ENCODE measurements around the gene C2CD2L. TPM values are rescaled to one million over a fixed set of nuclear protein-coding genes. Genes with fewer than 3 reads are reported as not detected.

C2CD2L gene
- total and polyA plus RNA-seq, 2 of the 4 experiments (the other 2 are of a cell fraction): 2.2 to 8.7 TPM

GRCh38 chr11:119062779-119063178, 44.4 kb upstream of the C2CD2L start:
- in situ Hi-C loops (cut with MboI; ENCODE audit: low sequenced_read_pairs): no loop called here
- Histone ChIP-seq H3K27ac (ENCODE audit: insufficient read depth, low read length) (no peak overlapping the region), H3K23ac (ENCODE audit: low read depth, low read length) (0 out of 2 replicates have a peak overlapping the region, but pooled peaks have one; percentile 41), H3K36me3 (ENCODE audit: control insufficient read depth, insufficient read depth, low read length) (no peaks in the 10 kb centered on the region; the same call in 1 of the 2 replicates), H3K4ac (ENCODE audit: low read depth, low read length) (peak overlapping the region; percentile 22; the same call in 1 of the 2 replicates), H3K14ac (replicated peaks; ENCODE audit: low read depth, low read length) (no peak overlapping the region), H3K56ac (ENCODE audit: extremely low read depth, insufficient read depth, low read length) (no peak overlapping the region), H3K4me2 (ENCODE audit: low read depth, low read length) (no peak overlapping the region), H2BK120ac (ENCODE audit: low read depth, low read length) (no peak overlapping the region; the same call in 1 of the 2 replicates), H2AK9ac (replicated peaks; ENCODE audit: low read depth, low read length, poor library complexity) (no peak overlapping the region), H3K18ac (ENCODE audit: low read depth, low read length) (no peak overlapping the region), H3K27me3 (ENCODE audit: control insufficient read depth, insufficient read depth, low read length) (no peaks in the 10 kb centered on the region), H3K4me3 (ENCODE audit: insufficient read depth, low read depth, low read length) (no peak overlapping the region), H4K20me1 (ENCODE audit: insufficient read depth, low read length) (no peaks in the 10 kb centered on the region; the same call in 1 of the 2 replicates), H2BK5ac (ENCODE audit: low read depth, low read length, poor library complexity, severe bottlenecking) (peak overlapping the region; percentile 29), H3K9me1 (ENCODE audit: insufficient read depth, low read length) (peaks cover 3% of the 10 kb centered on the region; the same call in 1 of the 2 replicates), H4K5ac (ENCODE audit: low read depth, low read length) (peak overlapping the region; percentile 32; the same call in 1 of the 2 replicates), H2BK20ac (ENCODE audit: low read depth, low read length) (no peak overlapping the region), H2BK15ac (ENCODE audit: low read depth, low read length) (no peak overlapping the region), H2AK5ac (ENCODE audit: low read depth, low read length) (no peak overlapping the region), H3K9ac (ENCODE audit: low read depth, low read length) (no peak overlapping the region), H4K91ac (ENCODE audit: insufficient read depth, low read depth, low read length) (no peak overlapping the region), H3K4me1 (ENCODE audit: control insufficient read depth, insufficient read depth, low read length) (peaks cover 8% of the 10 kb centered on the region), H4K8ac (ENCODE audit: low read depth in 2 of 2, low read length in 2 of 2) (peak overlapping the region in 1 of 2 experiments; percentile 63; a peak in 2 of 4 replicates), H2AFZ (replicated peaks; ENCODE audit: low read length, poor library complexity) (no peak overlapping the region), H3K9me3 (ENCODE audit: control insufficient read depth, insufficient read depth, low read length) (no peaks in the 10 kb centered on the region), H3K79me1 (ENCODE audit: low read depth in 1 of 2, low read length in 2 of 2) (peaks cover 19 to 39% of the 10 kb centered on the region in 2 experiments)
- dilution Hi-C loops (cut with HindIII; ENCODE audit: low sequenced_read_pairs, unreplicated experiment): no loop called here
- no peak for TF ChIP-seq MAFK (IDR thresholded peaks at IDR 0.05; ENCODE audit: low read depth, low read length)
- TF ChIP-seq NFE2L2 (IDR thresholded peaks at IDR 0.05; ENCODE audit: low read depth, low read length): peak; percentile 83
- TF ChIP-seq BHLHE40 (IDR thresholded peaks at IDR 0.05; ENCODE audit: low read depth, low read length): peak; percentile 26; the same call in 1 of the 2 replicates
- WGBS, 2 experiments (ENCODE audit: extremely low coverage in 2 of 2, insufficient read length in 1 of 2): no CpG with 5 or more reads among the region's 5 CpGs
- POLR2A ChIA-PET (ENCODE audit: unreplicated experiment): no interaction called here
- CTCF ChIA-PET: no interaction called here
- intact Hi-C loops (cut with micrococcal nuclease): no loop called here
- no TSS peak for BruUV-seq (replicated peaks)
- 0 out of 2 replicates have a peak, but pooled peaks have one; percentile 12 for ATAC-seq (ENCODE audit: low read depth)
- DNase-seq: peak; percentile 69
